Dermis blood vessel endothelial cell (primary cell): ENCODE results near the gene R3HDM4. TPM values are rescaled to one million over a fixed set of nuclear protein-coding genes. Genes with fewer than 3 reads are reported as not detected.
"Not testable (repeated sequence)": the region's sequence is repeated elsewhere in the genome, so short reads cannot be mapped to it uniquely, and the experiment has no call there.

Experiments used
- DNase-seq: peaks from one replicate; pipeline ENCODE4 v3.0.0; 2010
- total RNA-seq: library from RNA; depleted of rRNA; stranded (reverse); fragments of >200 nt; gene quantifications from 2 replicates; pipeline ENCODE4 v1.2.3, GENCODE V29; 2014

The R3HDM4 gene
- total RNA-seq, 1 donor from 2014 or later, result 36.9 TPM

GRCh38 chr19:911197-912033 is 1.6 kb downstream of the R3HDM4 start:
- no peak for DNase-seq

- no peak for DNase-seq
These were observed 5.7 kb downstream of the R3HDM4 start for GRCh38 chr19:907183-907853.

GRCh38 chr19:906480-906879 is 6.5 kb downstream of the R3HDM4 start:
- no peak for DNase-seq

GRCh38 chr19:904545-904944 is 8.5 kb downstream of the R3HDM4 start:
- no peak for DNase-seq

GRCh38 chr19:903266-903797 is 9.7 kb downstream of the R3HDM4 start:
- no peak for DNase-seq

GRCh38 chr19:902446-903226 is 10.4 kb downstream of the R3HDM4 start:
- DNase-seq, result no peak

- no peak for DNase-seq
These were observed 11.0 kb downstream of the R3HDM4 start for GRCh38 chr19:902093-902370.

- DNase-seq, result no peak
These were observed 11.6 kb downstream of the R3HDM4 start for GRCh38 chr19:901216-902092.

GRCh38 chr19:900302-901111 is 12.5 kb downstream of the R3HDM4 start:
- no peak for DNase-seq

GRCh38 chr19:900043-900301 is 13.0 kb downstream of the R3HDM4 start:
- no peak for DNase-seq

GRCh38 chr19:899336-900042 is 13.5 kb downstream of the R3HDM4 start:
- no peak for DNase-seq

GRCh38 chr19:898663-899062 is 14.4 kb downstream of the R3HDM4 start:
- DNase-seq, result no peak

GRCh38 chr19:897442-898039 is 15.5 kb downstream of the R3HDM4 start:
- no peak for DNase-seq

GRCh38 chr19:896999-897398 is 16.0 kb downstream of the R3HDM4 start:
- DNase-seq, result no peak

GRCh38 chr19:896434-896833 is 16.6 kb downstream of the R3HDM4 start:
- no peak for DNase-seq

GRCh38 chr19:892894-893689 is 19.9 kb downstream of the R3HDM4 start, which contains the start of the genes MED16 and RNU6-9:
MED16 (minus strand) TSS chr19:893187; CDS start chr19:891131, 2,056 bp downstream.
RNU6-9 (plus strand) TSS chr19:893484.
- DNase-seq, result peak; percentile 94

GRCh38 chr19:892243-892893 is 20.7 kb downstream of the R3HDM4 start:
- no peak for DNase-seq

- not testable (repeated sequence) for DNase-seq
These were observed 21.4 kb downstream of the R3HDM4 start for GRCh38 chr19:891421-892200.
